Ishikawa (cell line): ENCODE results near the gene DGLUCY.

ENCODE experiments used
- CEBPB ChIP-seq: IDR thresholded peaks from 2 replicates; pipeline ENCODE4 v1.6.1; 2012
- CREB1 ChIP-seq: IDR thresholded peaks from 2 replicates; pipeline ENCODE4 v1.6.1; 2012; ENCODE audit warnings: low read depth
- EP300 ChIP-seq: IDR thresholded peaks from 2 replicates; pipeline ENCODE4 v1.6.1; 2012; ENCODE audit warnings: borderline replicate concordance
- MAX ChIP-seq: IDR thresholded peaks from 2 replicates; pipeline ENCODE4 v1.6.1; 2012
- REST ChIP-seq: IDR thresholded peaks from 2 replicates; pipeline ENCODE4 v1.6.1; 2012; ENCODE audit warnings: low read depth, mild to moderate bottlenecking
- TAF1 ChIP-seq: IDR thresholded peaks from 2 replicates; pipeline ENCODE4 v1.6.1; 2012; ENCODE audit warnings: low read depth, mild to moderate bottlenecking
- USF1 ChIP-seq: IDR thresholded peaks from 2 replicates; pipeline ENCODE4 v1.6.1; 2012

- TF ChIP-seq TAF1 (no peak), EP300 (no peak), CEBPB (no peak), MAX (no peak), USF1 (no peak), CREB1 (no peak), REST (no peak)
Observed at GRCh38 chr14:91254461-91254860, 140.6 kb downstream of the DGLUCY start.
